Mammary epithelial cell (primary cell): Measurements from ENCODE around the gene SLC22A25.

Source experiments
- CTCF ChIP-seq, 2 donors: IDR thresholded peaks in 1 of 2; conservative IDR thresholded peaks in 1 of 2; 2 replicates each; pipeline ENCODE4 v1.5.1; 2011 to 2012; ENCODE audit warnings: inconsistent platforms in 2 of 2, low read length in 2 of 2, mild to moderate bottlenecking in 2 of 2, control low read depth in 1 of 2, low read depth in 1 of 2; ENCODE audit not compliant: insufficient read depth in 1 of 2; ENCODE audit errors: extremely low read depth in 1 of 2
- EZH2 ChIP-seq: IDR thresholded peaks from 2 replicates; pipeline ENCODE4 v1.6.1; 2012; ENCODE audit warnings: low read length, inconsistent platforms, borderline replicate concordance

- no peak for TF ChIP-seq CTCF (conservative IDR thresholded peaks at IDR 0.05 in 1 of 2, IDR thresholded peaks at IDR 0.05 in 1 of 2; ENCODE audit: extremely low read depth in 1 of 2, insufficient read depth in 1 of 2, low read depth in 1 of 2, low read length in 2 of 2)
- no peak for TF ChIP-seq EZH2
Observed at GRCh38 chr11:63280920-63281319, 37.5 kb upstream of the SLC22A25 start.
